C4-2B (cell line): Measurements from ENCODE around the gene CDIPT.

Experiments used
- ZFX ChIP-seq: fragments of 450-650 bp; IDR thresholded peaks from 2 replicates; pipeline ENCODE4 v1.6.1; 2017
- TF ChIP-seq, protein P1 (sequence below): fragments of 450-650 bp; conservative IDR thresholded peaks from 2 replicates; pipeline ENCODE4 v1.5.1; 2017; ENCODE audit warnings: mild to moderate bottlenecking

DNA sequence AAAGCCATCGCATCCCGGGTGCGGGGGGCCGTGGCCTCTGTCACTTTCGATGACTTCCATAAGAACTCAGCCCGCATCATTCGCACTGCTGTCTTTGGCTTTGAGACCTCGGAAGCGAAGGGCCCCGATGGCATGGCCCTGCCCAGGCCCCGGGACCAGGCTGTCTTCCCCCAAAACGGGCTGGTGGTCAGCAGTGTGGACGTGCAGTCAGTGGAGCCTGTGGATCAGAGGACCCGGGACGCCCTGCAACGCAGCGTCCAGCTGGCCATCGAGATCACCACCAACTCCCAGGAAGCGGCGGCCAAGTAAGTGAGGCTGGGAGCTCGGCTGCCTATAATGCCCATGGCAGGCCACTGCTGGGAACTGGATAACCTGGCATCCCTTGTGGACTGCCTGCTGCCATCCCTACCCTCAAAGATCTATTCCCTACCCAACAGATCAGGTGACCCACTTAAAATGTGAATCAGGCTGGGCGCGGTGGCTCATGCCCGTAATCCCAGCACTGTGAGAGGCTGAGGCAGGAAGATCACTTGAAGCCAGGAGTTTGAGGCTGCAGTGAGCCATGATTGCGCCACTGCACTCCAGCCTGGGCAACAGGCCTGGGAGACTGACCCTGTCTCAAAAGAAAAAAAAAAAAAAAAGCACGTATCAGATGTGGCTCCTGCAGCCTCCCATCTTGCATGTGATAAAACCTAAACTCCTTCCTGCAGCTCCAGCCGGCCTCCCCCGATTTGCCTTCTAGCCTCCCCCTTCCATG is 18.3 kb downstream of the CDIPT start:
- no peak for TF ChIP-seq ZFX
- TF ChIP-seq, protein P1, sequence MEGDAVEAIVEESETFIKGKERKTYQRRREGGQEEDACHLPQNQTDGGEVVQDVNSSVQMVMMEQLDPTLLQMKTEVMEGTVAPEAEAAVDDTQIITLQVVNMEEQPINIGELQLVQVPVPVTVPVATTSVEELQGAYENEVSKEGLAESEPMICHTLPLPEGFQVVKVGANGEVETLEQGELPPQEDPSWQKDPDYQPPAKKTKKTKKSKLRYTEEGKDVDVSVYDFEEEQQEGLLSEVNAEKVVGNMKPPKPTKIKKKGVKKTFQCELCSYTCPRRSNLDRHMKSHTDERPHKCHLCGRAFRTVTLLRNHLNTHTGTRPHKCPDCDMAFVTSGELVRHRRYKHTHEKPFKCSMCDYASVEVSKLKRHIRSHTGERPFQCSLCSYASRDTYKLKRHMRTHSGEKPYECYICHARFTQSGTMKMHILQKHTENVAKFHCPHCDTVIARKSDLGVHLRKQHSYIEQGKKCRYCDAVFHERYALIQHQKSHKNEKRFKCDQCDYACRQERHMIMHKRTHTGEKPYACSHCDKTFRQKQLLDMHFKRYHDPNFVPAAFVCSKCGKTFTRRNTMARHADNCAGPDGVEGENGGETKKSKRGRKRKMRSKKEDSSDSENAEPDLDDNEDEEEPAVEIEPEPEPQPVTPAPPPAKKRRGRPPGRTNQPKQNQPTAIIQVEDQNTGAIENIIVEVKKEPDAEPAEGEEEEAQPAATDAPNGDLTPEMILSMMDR, result no peak
